AG04449 (cell line): ENCODE results near the gene FAM124A.

ENCODE experiments used
- CTCF ChIA-PET: fragments of 350-600 bp; formaldehyde crosslinking; extraction: SDS; loops from one replicate; lab custom pipeline; 2021; ENCODE audit warnings: antibody characterized with exemption; lab: Yijun Ruan, JAX
- POLR2A ChIA-PET: fragments of 400-600, 350-600 bp; formaldehyde crosslinking; extraction: SDS; loops from one replicate; lab custom pipeline; 2020; ENCODE audit warnings: antibody characterized with exemption, inconsistent platforms; lab: Yijun Ruan, JAX
- DNase-seq: peaks from one replicate; pipeline ENCODE4 v3.0.0-alpha.2; 2010; ENCODE audit warnings: low read depth, low spot score
- H3K4me3 ChIP-seq: 2 replicates; pipeline ENCODE4 v1.5.1; 2011; ENCODE audit warnings: low read depth, mild to moderate bottlenecking, control low read depth, low read length
- TF ChIP-seq, protein P1 (sequence below): IDR thresholded peaks from one replicate; pipeline ENCODE4 v1.5.1; 2011; ENCODE audit warnings: mild to moderate bottlenecking, moderate library complexity, low read length, control low read depth, inconsistent platforms; ENCODE audit not compliant: insufficient read depth; ENCODE audit errors: missing control alignments

FAM124A gene

GRCh38 chr13:51234676-51235075 lies 12.5 kb downstream of the FAM124A start:
- H3K4me3 ChIP-seq: no peak overlapping the region
- DNase-seq: no peak
- ChIA-PET CTCF (interaction anchor here (2.9 to 3.4 kb wide), 2 partner anchors 10 to 52 kb away, joined by 10 to 12 read pairs; no protein-coding TSS in a partner anchor), POLR2A (no interaction called here)
- TF ChIP-seq, protein P1, sequence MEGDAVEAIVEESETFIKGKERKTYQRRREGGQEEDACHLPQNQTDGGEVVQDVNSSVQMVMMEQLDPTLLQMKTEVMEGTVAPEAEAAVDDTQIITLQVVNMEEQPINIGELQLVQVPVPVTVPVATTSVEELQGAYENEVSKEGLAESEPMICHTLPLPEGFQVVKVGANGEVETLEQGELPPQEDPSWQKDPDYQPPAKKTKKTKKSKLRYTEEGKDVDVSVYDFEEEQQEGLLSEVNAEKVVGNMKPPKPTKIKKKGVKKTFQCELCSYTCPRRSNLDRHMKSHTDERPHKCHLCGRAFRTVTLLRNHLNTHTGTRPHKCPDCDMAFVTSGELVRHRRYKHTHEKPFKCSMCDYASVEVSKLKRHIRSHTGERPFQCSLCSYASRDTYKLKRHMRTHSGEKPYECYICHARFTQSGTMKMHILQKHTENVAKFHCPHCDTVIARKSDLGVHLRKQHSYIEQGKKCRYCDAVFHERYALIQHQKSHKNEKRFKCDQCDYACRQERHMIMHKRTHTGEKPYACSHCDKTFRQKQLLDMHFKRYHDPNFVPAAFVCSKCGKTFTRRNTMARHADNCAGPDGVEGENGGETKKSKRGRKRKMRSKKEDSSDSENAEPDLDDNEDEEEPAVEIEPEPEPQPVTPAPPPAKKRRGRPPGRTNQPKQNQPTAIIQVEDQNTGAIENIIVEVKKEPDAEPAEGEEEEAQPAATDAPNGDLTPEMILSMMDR: no peak

DNA sequence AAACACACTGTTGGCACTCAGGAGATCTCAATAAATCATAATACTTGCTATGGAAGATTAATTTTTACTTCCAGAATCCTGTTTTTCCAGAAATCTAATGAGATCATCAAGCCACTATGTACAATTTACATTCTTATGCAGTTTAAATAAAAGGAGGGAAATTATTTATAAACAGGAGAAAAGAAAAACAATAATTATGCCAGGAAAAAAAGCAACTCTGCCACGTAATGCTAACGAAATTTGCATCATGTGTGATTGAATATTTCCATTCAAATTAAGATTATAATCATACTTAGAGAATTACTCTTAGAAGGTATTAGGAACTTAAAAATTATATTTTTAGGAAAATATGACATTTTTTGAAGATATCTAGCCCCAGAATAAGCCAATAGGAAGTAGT lies 13.0 kb downstream of the FAM124A start:
- no peak for DNase-seq
- ChIA-PET CTCF (interaction anchor here (2.9 to 3.4 kb wide), 2 partner anchors 11 to 51 kb away, joined by 10 to 12 read pairs; no protein-coding TSS in a partner anchor), POLR2A (no interaction called here)
- H3K4me3 ChIP-seq: no peak overlapping the region
- TF ChIP-seq, protein P1: no peak

DNA sequence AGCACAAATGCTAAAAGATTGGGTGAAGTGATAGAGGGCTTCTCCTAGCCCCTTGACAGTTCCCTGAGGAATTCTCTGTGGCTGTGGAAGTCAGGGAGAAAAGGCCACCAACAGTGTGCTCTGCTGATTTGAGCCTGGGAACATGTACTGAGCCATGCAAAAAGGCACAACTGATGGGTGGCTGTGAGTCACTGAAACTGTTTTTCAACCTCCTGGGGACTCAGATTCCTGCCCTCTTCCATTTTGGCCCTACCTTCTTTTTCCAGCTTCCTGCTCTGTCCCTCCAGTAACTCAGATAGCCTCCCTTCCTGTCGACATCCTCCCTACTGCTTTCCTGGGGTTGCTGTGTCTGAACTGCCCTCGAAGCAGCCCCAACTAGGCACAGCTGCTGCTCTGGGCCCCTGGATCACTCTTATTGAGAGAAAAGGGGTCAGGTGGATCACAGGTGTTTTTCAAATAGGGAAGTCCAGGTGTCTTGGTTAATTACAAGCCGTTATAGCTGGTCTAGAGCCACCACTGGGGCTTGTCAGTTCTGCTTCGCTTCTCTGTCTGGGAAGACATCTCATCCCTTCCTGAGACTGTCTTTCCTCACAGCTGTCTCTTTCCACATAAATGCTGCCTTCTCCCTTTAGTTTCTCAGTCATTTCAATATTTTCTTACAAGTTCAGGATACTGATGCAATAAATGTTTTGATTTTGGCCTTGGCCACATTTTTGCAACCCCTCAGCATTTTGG lies 13.7 kb downstream of the FAM124A start:
- CTCF ChIA-PET: interaction anchor here (0.9 to 3.4 kb wide), 3 partner anchors 12 to 53 kb away, joined by 3 to 12 read pairs (median 10); no protein-coding TSS in a partner anchor
- no peak for DNase-seq
- TF ChIP-seq, protein P1: no peak
- H3K4me3 ChIP-seq: no peak overlapping the region
- POLR2A ChIA-PET: no interaction called here

- ChIA-PET CTCF (interaction anchor here (0.9 to 3.4 kb wide), 4 partner anchors 12 to 52 kb away, joined by 3 to 12 read pairs (median 6); no protein-coding TSS in a partner anchor), POLR2A (no interaction called here)
- TF ChIP-seq, protein P1: no peak
- no peak overlapping the region for H3K4me3 ChIP-seq
- DNase-seq: no peak
Measured at GRCh38 chr13:51236491-51236792, 14.2 kb downstream of the FAM124A start.

GRCh38 chr13:51237386-51237785 lies 15.2 kb downstream of the FAM124A start:
- CTCF ChIA-PET: interaction anchor here (1.6 to 3.4 kb wide), 3 partner anchors 13 to 49 kb away, joined by 3 to 12 read pairs (median 10); no protein-coding TSS in a partner anchor
- POLR2A ChIA-PET: no interaction called here
- no peak for DNase-seq
- H3K4me3 ChIP-seq: no peak overlapping the region
- TF ChIP-seq, protein P1: no peak

- no peak overlapping the region for H3K4me3 ChIP-seq
- POLR2A ChIA-PET: no interaction called here
- TF ChIP-seq, protein P1: no peak
- no peak for DNase-seq
- CTCF ChIA-PET: interaction anchor here (1.6 kb wide), 1 partner anchor 17 kb away, joined by 3 read pairs; no protein-coding TSS in a partner anchor
Measured at GRCh38 chr13:51237887-51238286, 15.7 kb downstream of the FAM124A start.
